Activated T-cell treated with anti-CD3 and anti-CD28 coated beads, Interleukin-2, amount 50 U/mL, for 48 hours (primary cell): ENCODE measurements around the gene PRR12.
A peak's percentile ranks its signal among the peaks of the same experiment; 100 is the strongest.
"Not testable (repeated sequence)": the region's sequence is repeated elsewhere in the genome, so short reads cannot be mapped to it uniquely, and the experiment has no call there.

Experiments used
- DNase-seq, 2 experiments: peaks; one replicate each; pipeline ENCODE4 v3.0.0-alpha.2; 2020

Gene PRR12

DNA sequence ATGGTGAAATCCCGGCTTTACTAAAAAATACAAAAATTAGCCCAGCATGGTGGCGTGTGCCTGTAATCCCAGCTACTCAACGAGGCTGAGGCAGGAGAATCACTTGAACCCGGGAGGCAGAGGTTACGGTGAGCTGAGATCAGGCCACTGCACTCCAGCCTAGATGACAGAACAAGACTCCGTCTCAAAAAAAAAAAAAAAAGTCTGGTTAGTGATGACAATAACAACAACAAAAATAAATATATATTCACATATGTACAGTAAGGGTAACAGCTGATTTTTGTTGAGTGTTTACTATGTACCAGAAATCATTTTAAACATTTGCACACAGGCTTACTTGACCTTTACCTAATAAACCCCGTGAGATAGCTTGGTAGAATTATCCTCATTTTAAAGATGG lies 26.0 kb downstream of the PRR12 start:
- no peak for DNase-seq

DNA sequence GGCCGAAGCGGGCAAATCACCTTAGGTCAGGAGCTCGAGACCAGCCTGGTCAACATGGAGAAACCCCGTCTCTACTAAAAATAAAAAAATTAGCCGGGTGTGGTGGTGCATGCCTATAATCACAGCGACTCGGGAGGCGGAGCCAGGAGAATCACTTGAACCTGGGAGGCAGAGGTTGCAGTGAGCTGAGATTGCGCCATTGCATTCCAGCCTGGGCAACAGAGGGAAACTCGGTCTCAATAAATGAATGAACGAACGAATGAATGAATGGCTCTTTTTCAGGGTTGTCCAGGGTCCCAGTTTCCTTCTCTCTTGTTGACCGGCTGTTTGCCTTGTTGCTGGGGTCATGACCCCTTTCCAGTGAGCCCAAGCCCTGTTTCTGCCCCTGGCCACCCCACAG lies 26.9 kb downstream of the PRR12 start:
- not testable (repeated sequence) for DNase-seq

DNA sequence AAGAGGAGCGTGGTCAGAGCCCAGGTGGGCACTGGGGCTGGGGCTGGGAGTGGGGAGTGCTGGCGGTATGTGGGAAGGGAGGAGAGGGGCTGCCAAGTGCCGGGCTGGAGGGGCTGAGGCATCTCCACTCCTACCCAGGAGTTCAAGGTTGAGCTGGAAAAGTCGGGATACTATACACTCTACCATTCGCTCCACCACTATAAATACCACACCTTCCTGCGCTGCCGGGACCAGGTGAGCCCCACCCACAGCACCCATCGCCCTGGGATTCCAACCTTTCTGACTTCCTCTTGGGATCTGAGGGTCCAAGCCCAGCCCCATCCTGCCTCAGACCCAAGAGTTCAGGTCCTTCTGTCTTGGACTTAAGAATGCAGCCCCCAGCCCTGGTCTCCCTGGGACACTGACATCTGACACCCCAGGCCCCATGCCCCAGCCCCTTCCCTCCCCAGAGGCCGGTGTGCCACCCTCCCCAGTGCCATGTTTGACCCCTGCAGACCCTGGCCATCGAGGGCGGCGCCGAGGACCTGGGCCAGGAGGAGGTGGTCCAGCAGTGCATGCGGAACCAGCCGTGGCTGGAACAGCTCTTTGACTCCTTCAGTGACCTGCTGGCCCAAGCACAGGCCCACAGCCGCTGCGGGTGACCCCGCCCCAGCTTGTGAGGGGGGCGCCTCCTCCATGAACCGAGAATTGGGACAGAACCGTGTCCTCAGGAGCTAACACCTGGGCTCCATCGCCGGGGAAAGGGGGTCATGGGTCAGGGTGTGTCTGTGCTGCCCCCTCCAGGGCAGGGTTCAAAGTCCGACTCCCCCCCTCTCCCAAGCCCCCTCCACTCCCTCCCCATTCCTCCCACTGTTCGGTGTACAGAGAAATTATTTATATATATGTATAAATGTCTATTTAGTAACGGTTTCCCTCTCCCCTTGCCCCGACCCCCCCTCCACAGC lies 34.3 kb downstream of the PRR12 start:
- DNase-seq: no peak

DNA sequence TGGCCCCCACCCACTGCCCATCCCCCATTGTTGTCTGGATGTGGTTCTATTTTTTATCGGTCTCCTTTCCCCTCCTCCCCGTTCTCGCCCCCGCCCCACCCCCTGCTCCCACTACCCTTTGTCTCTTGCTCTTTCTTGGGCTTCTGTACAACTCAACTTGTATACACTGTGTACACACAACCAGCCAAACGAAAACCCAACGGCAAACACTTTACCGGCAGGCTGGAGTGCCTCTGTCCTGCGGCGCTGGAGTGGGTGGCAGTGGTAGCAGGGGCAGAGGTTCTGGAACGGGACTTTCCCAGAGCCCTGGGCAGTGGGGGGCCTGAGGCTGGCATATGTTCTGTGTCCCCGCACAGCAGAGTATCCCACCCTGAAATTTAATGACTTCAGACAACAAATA lies 35.2 kb downstream of the PRR12 start:
- no peak for DNase-seq

DNA sequence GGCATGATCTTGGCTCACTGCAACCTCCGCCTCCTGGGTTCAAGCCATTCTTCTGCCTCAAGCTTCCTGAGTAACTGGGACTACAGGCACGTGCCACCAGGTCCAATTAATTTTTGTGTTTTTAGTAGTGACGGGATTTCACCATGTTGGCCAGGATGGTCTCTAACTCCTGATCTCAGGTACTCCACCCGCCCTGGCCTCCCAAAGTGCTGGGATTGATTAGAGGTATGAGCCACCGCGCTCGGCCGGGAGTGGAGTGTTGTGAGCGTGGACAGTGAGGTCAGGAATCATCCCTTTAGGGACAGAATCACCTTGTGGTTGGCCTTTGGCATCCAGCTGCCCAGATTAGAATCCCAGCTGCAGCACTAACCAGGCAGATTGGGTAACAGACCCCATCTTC lies 38.7 kb downstream of the PRR12 start:
- DNase-seq: no peak

DNA sequence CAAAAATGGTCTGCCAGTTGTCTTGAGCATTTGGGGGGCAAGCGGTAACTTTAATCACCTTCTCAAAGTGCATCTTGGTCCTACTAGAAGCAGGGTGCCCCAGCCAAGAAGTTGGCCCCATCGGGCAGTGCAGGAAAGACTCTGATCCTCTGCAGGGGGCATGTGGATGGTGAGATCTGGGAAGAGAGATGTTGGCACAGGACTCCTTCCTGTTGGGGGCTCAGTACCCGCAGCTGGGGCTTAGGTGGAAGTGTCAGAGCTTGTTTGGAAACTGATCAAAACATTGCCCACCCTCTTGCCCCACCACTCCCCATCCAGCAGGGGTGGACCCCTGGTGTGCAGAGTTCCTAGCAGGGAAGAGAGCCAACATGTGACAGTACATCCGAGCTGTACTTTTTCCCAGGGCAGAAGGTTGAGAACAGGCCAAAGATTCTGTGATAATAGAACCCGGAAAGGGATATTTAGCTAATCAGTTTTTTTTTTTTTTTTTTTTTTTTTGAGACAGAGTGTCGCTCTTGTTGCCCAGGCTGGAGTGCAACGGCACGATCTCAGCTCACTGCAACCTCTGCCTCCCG lies 40.1 kb downstream of the PRR12 start:
- DNase-seq: no peak

DNA sequence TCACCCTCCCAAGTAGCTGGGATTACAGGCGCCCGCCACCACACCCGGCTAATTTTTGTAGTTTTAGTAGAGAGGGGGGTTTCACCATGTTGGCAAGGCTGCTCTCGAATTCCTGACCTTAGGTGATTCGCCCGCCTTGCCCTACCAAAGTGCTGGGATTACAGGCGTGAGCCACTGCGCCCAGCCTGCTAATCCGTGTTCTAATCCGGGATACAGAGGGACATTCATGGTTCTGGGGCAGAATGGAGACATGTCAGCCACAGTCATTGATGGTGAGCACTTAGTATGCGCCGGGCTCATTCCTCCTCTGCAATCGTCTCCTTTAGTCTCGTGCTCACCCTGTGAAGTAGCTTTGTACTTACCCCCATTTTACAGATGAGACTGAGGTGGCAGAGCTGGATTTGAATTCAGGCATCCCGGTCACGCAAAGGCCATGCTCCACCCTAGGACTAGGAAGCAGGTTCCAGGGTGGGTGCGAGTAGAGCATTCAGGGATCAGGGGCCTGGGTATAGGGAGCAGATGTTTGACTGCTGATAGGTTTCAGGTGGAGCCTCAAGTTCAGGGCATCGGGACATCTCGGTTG lies 40.7 kb downstream of the PRR12 start:
- DNase-seq: no peak

DNA sequence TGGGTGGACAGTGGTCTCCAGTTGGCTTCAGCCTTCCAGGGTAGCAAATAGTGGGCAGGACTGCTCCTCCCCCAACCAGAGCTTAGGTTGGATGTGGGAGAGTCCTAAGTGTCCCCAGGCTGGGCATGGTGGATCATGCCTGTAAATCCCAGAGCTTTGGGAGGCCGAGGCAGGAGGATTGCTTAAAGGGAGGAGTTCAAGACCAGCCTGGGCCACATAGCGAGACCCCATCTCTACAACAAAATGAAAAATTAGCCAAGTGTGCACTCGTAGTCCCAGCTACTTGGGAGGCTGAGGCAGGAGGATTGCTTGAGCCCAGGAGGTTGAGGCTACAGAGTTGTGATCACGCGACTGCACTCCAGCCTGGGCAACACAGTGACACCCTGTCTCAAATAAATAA lies 41.6 kb downstream of the PRR12 start:
- DNase-seq: no peak

DNA sequence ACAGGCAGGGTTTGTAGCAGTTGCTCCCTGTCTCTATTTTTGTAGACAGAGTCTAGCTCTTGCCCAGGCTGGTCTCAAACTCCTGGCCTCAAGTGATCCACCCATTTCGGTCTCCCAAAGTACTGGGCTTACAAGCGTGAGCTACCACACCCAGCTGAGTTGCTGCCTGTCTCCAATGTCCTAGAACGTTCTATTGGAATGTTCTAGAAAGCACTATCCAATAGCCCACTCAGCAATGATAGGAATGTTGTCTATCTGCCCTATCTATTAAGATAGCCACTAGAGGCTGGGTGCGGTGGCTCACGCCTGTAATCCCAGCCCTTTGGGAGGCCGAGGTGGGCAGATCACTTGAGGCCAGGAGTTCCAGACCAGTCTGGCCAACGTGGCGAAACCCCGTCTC lies 42.3 kb downstream of the PRR12 start:
- not testable (repeated sequence) for DNase-seq

DNA sequence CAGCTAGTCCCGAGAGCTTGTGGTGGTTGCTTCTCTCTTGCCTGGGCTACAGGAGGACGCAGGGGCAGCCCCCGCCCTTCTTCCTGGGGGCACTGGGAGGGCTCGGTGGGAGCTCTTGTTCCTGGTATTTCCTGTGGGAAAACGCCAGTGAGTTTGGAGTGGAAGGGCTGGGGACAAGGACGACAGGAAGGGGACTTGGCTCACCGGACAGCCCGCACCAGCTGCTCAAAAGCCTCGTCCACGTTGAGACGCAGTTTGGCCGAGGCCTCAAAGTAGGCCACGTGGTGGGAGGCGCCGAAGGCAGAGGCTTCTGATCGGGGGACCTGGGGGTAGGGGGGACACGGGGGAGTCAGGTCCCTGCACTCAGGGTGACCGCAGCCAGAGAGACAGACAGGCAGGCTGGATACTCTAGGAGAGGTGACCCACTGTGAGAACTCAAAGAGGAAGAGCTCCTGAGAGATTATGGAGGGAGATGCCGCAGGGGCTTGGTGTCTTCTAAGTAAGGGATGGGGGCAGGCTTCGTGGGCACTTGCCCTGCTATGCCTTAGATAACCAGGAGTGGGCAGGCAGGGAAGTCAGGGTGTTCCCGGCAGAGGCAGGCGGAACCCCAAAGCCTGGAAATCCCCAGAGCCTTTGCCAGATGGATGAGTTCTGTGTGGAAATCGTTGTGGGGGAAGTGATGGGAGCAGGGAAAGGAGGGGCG lies 44.7 kb downstream of the PRR12 start:
- no peak for DNase-seq

DNA sequence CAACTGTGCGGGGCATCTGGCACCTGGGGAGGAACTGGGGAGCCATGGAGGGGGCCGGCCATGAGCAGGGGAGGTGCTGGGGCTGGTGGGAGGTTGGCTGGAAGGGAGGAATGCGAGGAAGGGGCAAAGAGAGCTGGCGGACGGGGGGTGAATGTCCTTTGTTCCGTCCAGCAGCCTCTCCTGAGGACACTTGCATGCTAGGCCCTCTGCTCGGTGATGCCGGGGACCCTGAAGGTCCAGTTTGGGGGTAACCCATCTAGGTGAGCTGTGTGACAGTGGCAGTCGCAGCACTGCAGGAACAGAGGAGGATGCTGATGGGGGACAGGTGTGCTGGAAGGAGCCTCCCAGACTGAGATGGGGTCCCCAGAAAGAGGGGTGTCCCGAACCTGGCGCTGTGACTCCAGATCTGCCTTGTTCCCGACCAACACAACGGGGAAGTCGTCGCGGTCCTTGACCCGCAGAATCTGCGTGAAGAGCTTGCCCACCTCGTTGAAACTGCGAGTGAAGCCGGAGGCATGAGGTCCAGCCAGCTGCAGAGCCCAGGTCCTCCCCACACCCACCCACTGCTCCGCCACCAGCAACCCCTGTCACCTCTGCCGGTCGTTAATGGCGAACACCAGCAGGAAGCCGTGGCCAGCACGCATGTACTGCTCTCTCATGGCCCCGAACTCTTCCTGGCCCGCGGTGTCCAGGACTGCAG lies 45.4 kb downstream of the PRR12 start:
- no peak for DNase-seq

DNA sequence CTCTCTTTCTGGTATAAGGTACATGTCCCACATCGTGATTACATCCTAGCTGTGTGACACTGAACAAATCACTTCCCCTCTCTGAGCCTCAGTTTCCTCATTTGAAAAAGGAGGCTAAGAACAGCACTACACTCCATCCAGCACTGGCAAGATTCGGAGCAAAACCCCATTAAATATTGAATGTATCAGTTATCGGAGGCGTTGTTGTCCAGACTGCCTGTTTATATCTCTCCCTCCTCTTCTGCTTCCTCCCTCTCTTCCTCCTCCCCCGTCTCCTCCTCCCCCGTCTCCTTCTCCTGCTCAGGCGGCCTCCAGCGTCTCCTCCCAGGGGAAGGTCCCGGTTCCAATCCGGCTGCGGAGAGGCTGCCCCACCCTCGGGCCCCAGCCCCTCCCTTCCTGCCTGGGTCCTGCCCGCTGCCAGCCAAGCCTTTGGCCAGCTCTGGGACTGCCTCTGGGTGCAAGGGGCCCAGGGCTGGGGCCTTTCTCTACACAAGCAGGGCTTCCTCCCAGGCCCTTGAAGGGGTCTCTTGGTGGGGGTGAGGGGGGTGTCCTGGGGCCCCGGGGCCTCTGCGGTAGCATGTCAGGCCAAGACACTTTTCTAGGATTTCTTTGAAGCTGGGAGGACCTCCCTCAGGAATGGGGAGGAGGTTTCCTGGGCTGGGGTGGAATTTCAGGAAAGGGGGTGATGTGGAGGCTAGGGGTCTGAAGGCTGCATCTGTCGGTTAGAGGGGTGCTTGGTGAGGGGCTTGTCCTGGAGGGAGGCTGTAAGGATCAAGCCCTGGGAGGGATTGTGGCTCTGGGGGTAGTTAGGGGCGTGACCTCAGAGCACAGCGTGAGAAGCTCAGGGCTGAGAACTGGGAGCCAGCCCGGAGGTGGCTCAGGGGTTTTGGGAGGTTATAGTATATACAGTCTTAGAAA lies 47.1 kb downstream of the PRR12 start:
- no peak for DNase-seq

DNA sequence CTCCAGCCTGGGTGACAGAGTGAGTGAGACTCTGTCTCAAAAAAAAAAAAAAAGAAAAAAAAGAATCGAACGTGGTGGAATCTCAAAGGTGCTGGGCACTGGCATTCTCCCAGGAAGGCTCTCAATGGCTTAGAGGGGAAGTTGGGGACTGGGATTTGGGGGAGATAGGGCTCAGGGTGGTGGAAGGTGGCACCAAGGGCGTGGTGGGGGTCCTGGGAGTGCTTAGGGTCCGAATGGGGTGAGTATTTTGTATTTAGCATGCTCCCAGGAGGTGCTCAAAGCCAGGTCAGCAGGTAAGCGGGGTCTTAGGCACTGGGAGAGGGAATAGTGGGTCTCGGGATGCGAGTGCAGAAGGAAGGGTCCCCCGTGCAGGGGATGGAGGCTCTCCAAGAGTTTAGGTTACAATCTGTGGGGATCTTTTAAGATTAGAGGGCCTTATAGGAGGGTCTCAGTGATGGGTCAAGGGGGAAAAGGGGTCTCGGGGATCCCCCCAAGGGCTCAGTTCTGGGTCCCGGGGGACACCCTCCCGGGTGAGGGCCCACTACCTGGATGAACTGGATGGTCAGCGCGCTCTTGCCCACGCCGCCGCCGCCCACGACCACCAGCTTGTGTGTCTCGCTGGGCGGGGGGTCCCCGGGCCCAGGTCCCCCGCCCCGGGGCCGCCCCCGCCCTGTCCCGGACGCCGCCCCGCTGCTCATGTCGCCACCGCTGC lies 48.6 kb downstream of the PRR12 start:
- no peak for DNase-seq

DNA sequence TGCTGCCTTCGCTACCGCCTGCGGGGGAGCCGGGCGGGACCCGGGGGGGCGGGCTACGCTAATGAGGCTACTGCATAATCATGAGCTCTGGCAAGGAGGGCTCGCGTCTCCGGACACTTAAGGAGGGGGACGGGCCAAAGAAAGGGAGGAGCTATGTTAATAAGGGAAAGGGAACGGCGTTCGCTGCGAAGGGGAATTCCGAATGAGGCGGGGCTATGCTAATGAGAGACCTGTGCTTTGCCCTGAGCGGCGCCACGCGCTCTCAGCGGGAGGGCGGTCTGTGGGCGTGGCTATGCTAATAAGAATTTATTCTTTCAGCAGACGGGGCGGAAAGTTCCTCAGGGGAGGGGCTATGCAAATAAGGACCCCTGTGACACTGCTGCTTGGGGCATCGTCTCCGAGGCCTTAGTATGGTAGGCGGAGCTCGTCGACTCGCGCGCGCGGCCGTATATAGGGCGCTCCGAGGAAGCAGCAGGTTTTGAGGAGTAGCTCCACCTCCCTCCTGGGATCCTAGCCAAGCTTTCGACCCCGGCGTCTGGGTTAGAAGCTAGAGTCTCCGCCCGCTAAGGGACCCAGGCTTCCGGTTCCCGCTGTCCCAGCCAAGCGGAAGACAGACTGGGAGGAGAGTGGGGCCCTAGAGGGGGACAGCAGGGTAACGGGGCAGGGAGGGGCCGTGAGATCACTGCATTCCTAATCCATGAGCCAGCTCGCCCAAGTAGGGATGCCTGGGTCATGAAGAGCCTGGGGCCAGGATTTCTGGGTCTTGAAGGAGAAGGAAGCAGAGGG lies 49.3 kb downstream of the PRR12 start, which contains the start of gene RRAS:
Gene RRAS, minus strand, starts transcription at position 31 of the 786 bp plus-strand sequence. CDS start 45 bp downstream, outside the sequence.
- DNase-seq: peak; percentile 100

DNA sequence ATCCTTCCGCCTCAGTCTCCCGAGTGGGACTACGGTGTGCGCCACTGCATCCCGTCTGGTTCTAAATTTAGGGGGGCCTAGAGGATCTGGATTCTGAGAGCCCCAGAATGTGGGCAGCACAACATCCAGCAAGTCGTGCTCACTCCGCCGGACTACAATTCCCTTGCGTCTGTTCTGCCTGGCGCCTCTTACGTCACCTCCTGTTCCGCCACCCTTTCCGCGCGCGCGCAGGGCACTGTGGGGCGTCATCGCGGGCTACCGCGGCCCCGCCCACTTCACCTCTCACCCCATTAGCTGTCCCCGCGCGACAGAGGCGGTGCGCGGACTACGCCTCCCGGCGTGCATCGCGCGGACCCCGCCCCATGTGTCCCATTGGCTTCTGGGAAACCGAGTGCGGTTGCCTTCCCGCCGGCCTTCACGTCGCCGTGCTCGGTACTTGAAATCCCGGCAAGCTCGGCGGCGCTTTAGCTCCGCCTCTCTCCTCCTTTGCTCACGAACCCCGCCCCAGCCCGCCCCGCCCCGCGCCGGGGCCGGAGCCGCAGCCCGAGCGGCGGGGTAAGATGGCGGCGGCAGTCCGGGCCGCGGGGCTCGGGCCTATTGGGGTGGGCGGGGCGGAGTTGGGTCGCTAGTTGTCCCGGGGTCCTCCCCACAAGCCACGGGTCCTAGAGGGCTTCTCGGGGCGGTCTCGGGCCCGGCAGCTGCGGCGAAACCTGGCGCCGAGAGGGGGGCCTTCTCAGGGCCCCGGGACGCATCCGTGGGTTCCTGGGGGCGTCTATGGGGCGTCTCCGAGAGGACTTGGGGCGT lies 50.9 kb downstream of the PRR12 start, which contains the start of gene SCAF1:
Gene SCAF1, plus strand, starts transcription at position 522 of the 804 bp plus-strand sequence. CDS start 2,818 bp downstream, outside the sequence.
- peak; percentile 99 for DNase-seq

DNA sequence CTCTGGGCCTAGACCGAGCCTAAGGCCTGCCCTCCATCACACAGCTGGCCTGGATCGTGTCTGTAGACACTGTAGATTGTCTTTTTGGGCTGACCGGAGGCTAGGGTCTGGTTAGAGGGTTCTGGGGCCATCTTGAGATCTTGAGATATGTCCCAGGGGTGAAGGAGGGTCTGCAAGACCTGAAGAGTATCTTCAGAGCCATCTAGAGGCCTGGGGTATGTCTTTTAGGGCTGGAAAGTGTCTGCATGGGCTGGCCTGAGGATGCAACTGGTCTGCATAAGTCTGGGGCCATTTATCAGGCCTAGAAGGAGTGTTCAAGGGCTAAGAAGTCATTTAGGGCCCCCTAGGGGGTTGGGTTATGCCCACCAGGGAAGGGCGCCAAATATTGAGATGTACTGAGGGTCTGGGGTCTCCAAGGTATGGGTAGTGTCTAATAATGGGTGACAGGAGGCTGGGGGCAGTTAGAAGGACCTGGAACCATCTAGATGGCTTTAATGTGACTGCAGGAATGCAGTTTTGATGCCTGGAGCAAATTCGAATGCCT lies 51.6 kb downstream of the PRR12 start:
- DNase-seq: no peak

DNA sequence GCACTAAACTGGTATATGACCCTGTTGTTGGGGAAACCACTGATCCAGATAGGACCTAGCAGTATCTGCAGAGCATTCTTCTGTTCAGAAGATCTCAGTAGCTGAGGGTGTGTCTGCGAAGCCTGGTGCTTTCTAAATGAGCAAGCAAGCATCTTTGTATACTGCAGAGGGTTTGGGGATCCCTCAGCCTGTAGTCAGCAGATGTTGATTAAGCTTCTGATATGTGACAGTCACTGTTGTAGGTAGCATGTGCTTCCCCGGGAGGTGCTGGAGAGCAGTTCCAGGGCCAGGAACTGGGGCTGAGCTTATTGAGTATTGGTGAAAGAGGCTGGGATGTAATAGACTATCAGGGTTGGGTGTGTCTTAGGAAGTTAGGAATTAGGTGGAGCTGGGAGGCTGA lies 52.5 kb downstream of the PRR12 start:
- peak in 1 of 2 experiments; percentile 38 for DNase-seq

DNA sequence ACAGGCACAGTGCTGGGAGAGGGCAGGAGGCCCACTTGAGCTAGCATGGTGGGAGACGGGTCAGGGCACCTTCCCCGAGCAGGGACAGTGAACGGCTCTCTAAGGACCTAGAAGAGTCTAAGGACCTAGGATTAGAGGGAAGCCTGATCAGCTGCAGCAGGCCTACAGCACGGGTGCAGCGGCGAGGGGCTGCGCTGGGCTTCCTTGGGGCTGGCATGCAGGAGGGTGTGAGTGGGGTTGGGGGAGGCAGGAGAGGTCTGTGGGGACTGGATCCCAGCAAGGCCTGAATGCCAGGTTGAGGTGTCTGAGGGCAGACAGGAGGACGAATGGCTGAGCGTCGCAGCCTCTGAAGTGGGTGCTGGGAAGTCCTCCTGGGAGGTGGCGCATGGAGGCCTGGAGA lies 54.6 kb downstream of the PRR12 start:
- DNase-seq: no peak

DNA sequence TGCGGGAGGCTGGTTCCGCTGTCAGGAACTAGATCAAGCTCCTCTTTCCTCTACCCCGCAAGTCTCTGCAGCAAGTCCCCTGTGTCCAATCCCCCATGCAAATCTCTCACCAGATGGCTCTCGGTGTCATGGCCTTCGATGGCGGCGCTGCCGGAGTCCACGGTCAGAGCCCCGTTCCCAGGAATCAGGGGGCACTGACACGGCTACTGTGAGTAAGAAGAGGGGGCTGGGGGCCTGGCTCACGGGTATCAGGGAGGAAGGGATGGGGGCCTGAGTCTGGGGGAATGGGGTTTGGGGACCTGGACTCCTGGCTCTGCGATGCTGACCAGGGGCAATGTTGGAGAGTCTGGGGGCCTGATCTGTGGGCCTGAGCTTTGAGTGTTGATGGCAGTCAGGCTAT lies 55.0 kb downstream of the PRR12 start:
- DNase-seq: no peak
